SK-N-SH treated with all-trans-retinoic acid at 6 μM for 48 hours (cell line): ENCODE results near the gene TMED8.

Source experiments
- ATAC-seq: fragments of 200-7000 bp; cut with Tn5 transposase; 3 replicates; pipeline ENCODE4 v1.9.1; 2020; ENCODE audit warnings: mild to moderate bottlenecking, moderate library complexity
- ARNTL ChIP-seq: fragments of 450-650 bp; formaldehyde crosslinking; IDR thresholded peaks from 2 replicates; pipeline ENCODE4 v1.5.0; 2020; ENCODE audit warnings: low read depth, mild to moderate bottlenecking, moderate library complexity, borderline replicate concordance
- BACH2 ChIP-seq: fragments of 250-450 bp; sonication (Bioruptor Pico); IDR thresholded peaks from 2 replicates; pipeline ENCODE4 v1.9.0; 2021; ENCODE audit warnings: mild to moderate bottlenecking, borderline replicate concordance
- CSDC2 ChIP-seq: fragments of 250-450 bp; sonication (Bioruptor Pico); IDR thresholded peaks from 2 replicates; pipeline ENCODE4 v1.5.0; 2020; ENCODE audit warnings: mild to moderate bottlenecking, moderate library complexity
- ESRRG ChIP-seq: fragments of 250-450 bp; sonication (Bioruptor Pico); IDR thresholded peaks from 2 replicates; pipeline ENCODE4 v1.6.1; 2021; ENCODE audit warnings: mild to moderate bottlenecking
- GLIS3 ChIP-seq: fragments of 250-450 bp; sonication (Bioruptor Pico); IDR thresholded peaks from 2 replicates; pipeline ENCODE4 v1.5.0; 2020; ENCODE audit warnings: mild to moderate bottlenecking, moderate library complexity
- ISL1 ChIP-seq: fragments of 250-450 bp; sonication (Bioruptor Pico); IDR thresholded peaks from 2 replicates; pipeline ENCODE4 v2.1.2; 2022; ENCODE audit warnings: mild to moderate bottlenecking, moderate library complexity
- OSR1 ChIP-seq: fragments of 250-450 bp; sonication (Bioruptor Pico); IDR thresholded peaks from 2 replicates; pipeline ENCODE4 v1.8.0; 2022; ENCODE audit warnings: moderate library complexity, mild to moderate bottlenecking, inconsistent platforms
- PPARA ChIP-seq: fragments of 250-450 bp; sonication (Bioruptor Pico); IDR thresholded peaks from 2 replicates; pipeline ENCODE4 v1.5.0; 2020; ENCODE audit warnings: mild to moderate bottlenecking, borderline replicate concordance
- RARB ChIP-seq: fragments of 250-450 bp; sonication (Bioruptor Pico); IDR thresholded peaks from 2 replicates; pipeline ENCODE4 v1.8.0; 2021; ENCODE audit warnings: mild to moderate bottlenecking, moderate library complexity
- TCF4 ChIP-seq: fragments of 250-450 bp; sonication (Bioruptor Pico); IDR thresholded peaks from 2 replicates; pipeline ENCODE4 v1.8.0; 2021; ENCODE audit warnings: mild to moderate bottlenecking, moderate library complexity, borderline replicate concordance
- TOX ChIP-seq: fragments of 250-450 bp; sonication (Bioruptor Pico); IDR thresholded peaks from 2 replicates; pipeline ENCODE4 v1.8.0; 2021; ENCODE audit warnings: mild to moderate bottlenecking, moderate library complexity, borderline replicate concordance
- ZC3H10 ChIP-seq: fragments of 250-450 bp; sonication (Bioruptor Pico); IDR thresholded peaks from 2 replicates; pipeline ENCODE4 v1.5.1; 2021; ENCODE audit warnings: mild to moderate bottlenecking, moderate library complexity
- ZFP3 ChIP-seq: fragments of 250-450 bp; sonication (Bioruptor Pico); IDR thresholded peaks from 2 replicates; pipeline ENCODE4 v1.5.0; 2020; ENCODE audit warnings: mild to moderate bottlenecking, moderate library complexity
- ZFP30 ChIP-seq: fragments of 450-650 bp; formaldehyde crosslinking; IDR thresholded peaks from 2 replicates; pipeline ENCODE4 v1.5.0; 2022; ENCODE audit warnings: mild to moderate bottlenecking, moderate library complexity
- ZNF565 ChIP-seq: fragments of 450-650 bp; formaldehyde crosslinking; conservative IDR thresholded peaks from 2 replicates; pipeline ENCODE4 v1.5.0; 2020; ENCODE audit warnings: low read depth, mild to moderate bottlenecking, moderate library complexity
- ZNF70 ChIP-seq: fragments of 450-650 bp; formaldehyde crosslinking; IDR thresholded peaks from 2 replicates; pipeline ENCODE4 v1.5.0; 2020; ENCODE audit warnings: mild to moderate bottlenecking, moderate library complexity
- ZNF8 ChIP-seq: fragments of 450-650 bp; formaldehyde crosslinking; IDR thresholded peaks from 2 replicates; pipeline ENCODE4 v1.5.0; 2020; ENCODE audit warnings: mild to moderate bottlenecking, moderate library complexity
- TF ChIP-seq, protein P1 (sequence below): fragments of 250-450 bp; sonication (Bioruptor Pico); IDR thresholded peaks from 2 replicates; pipeline ENCODE4 v1.5.1; 2020; ENCODE audit warnings: low read depth, mild to moderate bottlenecking, moderate library complexity
- TF ChIP-seq, protein P2 (sequence below): fragments of 250-450 bp; sonication (Bioruptor Pico); IDR thresholded peaks from 2 replicates; pipeline ENCODE4 v1.5.0; 2020; ENCODE audit warnings: mild to moderate bottlenecking, moderate library complexity
- TF ChIP-seq, protein P3 (sequence below): fragments of 250-450 bp; sonication (Bioruptor Pico); IDR thresholded peaks from 2 replicates; pipeline ENCODE4 v1.8.0; 2020; ENCODE audit warnings: mild to moderate bottlenecking, moderate library complexity, borderline replicate concordance
- TF ChIP-seq, protein P4 (sequence below): fragments of 250-450 bp; sonication (Bioruptor Pico); IDR thresholded peaks from 2 replicates; pipeline ENCODE4 v1.5.1; 2021; ENCODE audit warnings: mild to moderate bottlenecking, moderate library complexity
- TF ChIP-seq, protein P5 (sequence below): fragments of 250-450 bp; sonication (Bioruptor Pico); IDR thresholded peaks from 2 replicates; pipeline ENCODE4 v1.8.0; 2021; ENCODE audit warnings: low read depth, mild to moderate bottlenecking, moderate library complexity, borderline replicate concordance

Gene TMED8

DNA sequence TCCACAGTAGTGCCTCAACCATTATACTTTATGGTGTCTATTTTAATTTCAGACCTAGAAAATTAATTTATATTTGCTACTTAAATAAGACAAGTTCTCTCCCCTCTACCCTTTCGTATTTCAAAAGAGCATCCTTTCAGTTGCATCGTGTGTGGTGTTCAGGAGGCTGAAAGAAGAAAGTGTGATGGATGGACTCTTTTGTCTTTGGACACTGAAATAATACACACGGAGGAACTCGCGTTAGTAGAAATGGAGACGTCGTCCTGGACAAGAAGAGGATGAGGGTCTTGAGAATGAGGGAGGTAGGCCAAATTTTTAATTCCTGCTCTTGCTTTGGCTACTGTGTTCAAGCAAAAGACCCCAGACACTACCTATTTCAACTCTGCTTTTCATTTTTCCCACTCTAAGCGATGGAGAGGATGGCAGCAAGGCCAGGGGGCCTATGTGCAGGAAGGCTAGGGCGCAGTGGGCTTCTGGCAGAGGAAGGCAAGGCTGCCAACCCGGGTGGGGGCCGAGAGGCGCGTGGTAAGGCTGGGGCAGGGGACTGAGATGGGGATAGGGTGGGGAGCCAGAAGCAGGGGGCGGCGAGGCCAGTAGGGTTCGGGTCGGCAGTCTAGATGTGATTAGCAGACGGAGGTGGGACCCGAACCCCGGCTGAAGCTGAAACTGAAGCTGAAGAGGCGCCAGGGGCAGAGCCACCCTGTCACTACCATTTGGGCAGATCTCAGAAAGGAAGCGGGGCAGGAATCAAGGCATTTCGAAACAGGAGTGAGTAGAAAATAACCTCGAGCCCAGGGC, 722 bp downstream of the TMED8 start:
- ATAC-seq: peak; percentile 26
- no peak for TF ChIP-seq RARB (CRISPR knock-in tag)
- TF ChIP-seq ZNF565 (CRISPR knock-in tag): no peak
- TF ChIP-seq ESRRG: no peak
- no peak for TF ChIP-seq ZNF8 (CRISPR knock-in tag)
- TF ChIP-seq GLIS3 (CRISPR knock-in tag): no peak

DNA sequence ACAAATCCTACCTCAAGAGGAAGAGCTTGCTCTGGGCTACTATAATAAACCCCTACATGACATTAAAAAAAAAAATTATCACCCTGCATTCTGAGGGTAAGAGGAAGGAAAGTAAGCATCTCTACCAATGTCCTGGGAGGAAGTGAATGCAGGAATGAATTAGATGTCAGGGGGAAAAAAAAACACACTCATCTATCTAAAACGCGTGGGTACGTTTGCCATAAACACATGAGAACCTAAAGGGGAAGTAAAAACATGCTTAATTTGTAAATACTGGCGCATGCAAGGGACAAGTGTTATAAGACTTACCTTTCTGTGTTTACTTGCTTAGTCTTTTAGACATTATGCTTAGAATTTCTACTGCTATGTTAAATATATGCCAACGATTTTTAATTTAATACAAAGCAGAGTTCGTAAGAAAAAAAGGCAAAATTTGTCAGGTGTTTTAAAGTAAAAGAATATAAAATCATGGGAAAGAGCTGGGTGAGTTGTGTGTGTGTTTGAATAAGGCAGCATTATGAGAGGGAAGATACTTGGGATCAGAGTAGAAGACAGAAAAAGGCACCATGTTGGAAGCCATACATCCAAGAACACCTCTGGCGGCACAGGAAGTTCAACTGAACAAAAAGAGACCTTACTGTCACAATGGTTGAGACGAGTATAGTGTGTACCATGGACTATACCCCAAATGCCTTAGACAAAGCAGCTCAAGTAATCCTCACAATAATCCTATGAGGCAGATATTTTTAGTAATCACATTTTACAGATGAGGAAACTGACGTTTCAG, 1.5 kb downstream of the TMED8 start:
- ATAC-seq: no peak
- TF ChIP-seq TOX (CRISPR knock-in tag) (no peak), TCF4 (CRISPR knock-in tag) (no peak), ZNF565 (CRISPR knock-in tag) (no peak), ISL1 (CRISPR knock-in tag) (no peak), OSR1 (CRISPR knock-in tag) (no peak), ZFP30 (no peak), BACH2 (CRISPR knock-in tag) (no peak), ZNF8 (CRISPR knock-in tag) (no peak), PPARA (CRISPR knock-in tag) (no peak), ZFP3 (no peak), GLIS3 (CRISPR knock-in tag) (no peak), ZC3H10 (CRISPR knock-in tag) (no peak), ESRRG (no peak), ZNF70 (CRISPR knock-in tag) (no peak)
- TF ChIP-seq, protein P1, sequence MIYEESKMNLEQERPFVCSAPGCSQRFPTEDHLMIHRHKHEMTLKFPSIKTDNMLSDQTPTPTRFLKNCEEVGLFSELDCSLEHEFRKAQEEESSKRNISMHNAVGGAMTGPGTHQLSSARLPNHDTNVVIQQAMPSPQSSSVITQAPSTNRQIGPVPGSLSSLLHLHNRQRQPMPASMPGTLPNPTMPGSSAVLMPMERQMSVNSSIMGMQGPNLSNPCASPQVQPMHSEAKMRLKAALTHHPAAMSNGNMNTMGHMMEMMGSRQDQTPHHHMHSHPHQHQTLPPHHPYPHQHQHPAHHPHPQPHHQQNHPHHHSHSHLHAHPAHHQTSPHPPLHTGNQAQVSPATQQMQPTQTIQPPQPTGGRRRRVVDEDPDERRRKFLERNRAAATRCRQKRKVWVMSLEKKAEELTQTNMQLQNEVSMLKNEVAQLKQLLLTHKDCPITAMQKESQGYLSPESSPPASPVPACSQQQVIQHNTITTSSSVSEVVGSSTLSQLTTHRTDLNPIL: no peak
- TF ChIP-seq, protein P2, sequence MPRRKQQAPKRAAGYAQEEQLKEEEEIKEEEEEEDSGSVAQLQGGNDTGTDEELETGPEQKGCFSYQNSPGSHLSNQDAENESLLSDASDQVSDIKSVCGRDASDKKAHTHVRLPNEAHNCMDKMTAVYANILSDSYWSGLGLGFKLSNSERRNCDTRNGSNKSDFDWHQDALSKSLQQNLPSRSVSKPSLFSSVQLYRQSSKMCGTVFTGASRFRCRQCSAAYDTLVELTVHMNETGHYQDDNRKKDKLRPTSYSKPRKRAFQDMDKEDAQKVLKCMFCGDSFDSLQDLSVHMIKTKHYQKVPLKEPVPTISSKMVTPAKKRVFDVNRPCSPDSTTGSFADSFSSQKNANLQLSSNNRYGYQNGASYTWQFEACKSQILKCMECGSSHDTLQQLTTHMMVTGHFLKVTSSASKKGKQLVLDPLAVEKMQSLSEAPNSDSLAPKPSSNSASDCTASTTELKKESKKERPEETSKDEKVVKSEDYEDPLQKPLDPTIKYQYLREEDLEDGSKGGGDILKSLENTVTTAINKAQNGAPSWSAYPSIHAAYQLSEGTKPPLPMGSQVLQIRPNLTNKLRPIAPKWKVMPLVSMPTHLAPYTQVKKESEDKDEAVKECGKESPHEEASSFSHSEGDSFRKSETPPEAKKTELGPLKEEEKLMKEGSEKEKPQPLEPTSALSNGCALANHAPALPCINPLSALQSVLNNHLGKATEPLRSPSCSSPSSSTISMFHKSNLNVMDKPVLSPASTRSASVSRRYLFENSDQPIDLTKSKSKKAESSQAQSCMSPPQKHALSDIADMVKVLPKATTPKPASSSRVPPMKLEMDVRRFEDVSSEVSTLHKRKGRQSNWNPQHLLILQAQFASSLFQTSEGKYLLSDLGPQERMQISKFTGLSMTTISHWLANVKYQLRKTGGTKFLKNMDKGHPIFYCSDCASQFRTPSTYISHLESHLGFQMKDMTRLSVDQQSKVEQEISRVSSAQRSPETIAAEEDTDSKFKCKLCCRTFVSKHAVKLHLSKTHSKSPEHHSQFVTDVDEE (CRISPR knock-in tag): no peak
- TF ChIP-seq, protein P3, sequence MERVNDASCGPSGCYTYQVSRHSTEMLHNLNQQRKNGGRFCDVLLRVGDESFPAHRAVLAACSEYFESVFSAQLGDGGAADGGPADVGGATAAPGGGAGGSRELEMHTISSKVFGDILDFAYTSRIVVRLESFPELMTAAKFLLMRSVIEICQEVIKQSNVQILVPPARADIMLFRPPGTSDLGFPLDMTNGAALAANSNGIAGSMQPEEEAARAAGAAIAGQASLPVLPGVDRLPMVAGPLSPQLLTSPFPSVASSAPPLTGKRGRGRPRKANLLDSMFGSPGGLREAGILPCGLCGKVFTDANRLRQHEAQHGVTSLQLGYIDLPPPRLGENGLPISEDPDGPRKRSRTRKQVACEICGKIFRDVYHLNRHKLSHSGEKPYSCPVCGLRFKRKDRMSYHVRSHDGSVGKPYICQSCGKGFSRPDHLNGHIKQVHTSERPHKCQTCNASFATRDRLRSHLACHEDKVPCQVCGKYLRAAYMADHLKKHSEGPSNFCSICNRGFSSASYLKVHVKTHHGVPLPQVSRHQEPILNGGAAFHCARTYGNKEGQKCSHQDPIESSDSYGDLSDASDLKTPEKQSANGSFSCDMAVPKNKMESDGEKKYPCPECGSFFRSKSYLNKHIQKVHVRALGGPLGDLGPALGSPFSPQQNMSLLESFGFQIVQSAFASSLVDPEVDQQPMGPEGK (CRISPR knock-in tag): no peak
- TF ChIP-seq, protein P4, sequence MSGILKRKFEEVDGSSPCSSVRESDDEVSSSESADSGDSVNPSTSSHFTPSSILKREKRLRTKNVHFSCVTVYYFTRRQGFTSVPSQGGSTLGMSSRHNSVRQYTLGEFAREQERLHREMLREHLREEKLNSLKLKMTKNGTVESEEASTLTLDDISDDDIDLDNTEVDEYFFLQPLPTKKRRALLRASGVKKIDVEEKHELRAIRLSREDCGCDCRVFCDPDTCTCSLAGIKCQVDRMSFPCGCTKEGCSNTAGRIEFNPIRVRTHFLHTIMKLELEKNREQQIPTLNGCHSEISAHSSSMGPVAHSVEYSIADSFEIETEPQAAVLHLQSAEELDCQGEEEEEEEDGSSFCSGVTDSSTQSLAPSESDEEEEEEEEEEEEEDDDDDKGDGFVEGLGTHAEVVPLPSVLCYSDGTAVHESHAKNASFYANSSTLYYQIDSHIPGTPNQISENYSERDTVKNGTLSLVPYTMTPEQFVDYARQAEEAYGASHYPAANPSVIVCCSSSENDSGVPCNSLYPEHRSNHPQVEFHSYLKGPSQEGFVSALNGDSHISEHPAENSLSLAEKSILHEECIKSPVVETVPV (CRISPR knock-in tag): no peak

DNA sequence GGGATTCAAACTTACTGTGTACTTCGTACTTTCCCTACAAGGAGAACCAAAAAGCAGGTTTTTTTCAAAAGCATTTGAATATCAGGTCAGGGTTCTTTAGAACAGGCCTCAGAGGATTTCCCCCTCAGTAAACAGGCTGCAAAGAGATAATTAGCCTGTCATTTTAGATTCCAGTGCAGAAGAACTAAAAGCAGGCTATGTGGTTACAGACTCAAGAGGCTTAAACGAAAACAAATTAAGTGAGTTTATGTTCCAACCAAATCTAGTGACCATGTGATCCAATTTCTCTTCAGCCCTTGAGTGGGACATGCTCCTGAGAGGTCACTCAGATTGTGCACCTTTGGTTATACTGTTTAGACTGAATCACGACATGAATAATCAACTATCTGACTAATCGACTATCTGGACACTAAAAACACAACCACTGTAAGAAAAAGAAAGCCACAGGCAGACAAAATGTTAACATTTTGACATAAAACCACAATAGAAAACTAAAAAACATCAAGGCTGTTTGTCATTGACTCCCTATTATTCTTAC, 4.5 kb downstream of the TMED8 start:
- TF ChIP-seq OSR1 (CRISPR knock-in tag): no peak
- TF ChIP-seq CSDC2 (CRISPR knock-in tag): no peak
- TF ChIP-seq, protein P4 (CRISPR knock-in tag): no peak
- no peak for TF ChIP-seq PPARA (CRISPR knock-in tag)
- TF ChIP-seq TOX (CRISPR knock-in tag): no peak
- TF ChIP-seq TCF4 (CRISPR knock-in tag): no peak
- no peak for TF ChIP-seq ARNTL
- no peak for TF ChIP-seq ESRRG
- no peak for TF ChIP-seq ZC3H10 (CRISPR knock-in tag)
- TF ChIP-seq, protein P5, sequence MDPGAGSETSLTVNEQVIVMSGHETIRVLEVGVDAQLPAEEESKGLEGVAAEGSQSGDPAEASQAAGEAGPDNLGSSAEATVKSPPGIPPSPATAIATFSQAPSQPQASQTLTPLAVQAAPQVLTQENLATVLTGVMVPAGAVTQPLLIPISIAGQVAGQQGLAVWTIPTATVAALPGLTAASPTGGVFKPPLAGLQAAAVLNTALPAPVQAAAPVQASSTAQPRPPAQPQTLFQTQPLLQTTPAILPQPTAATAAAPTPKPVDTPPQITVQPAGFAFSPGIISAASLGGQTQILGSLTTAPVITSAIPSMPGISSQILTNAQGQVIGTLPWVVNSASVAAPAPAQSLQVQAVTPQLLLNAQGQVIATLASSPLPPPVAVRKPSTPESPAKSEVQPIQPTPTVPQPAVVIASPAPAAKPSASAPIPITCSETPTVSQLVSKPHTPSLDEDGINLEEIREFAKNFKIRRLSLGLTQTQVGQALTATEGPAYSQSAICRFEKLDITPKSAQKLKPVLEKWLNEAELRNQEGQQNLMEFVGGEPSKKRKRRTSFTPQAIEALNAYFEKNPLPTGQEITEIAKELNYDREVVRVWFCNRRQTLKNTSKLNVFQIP (CRISPR knock-in tag): no peak
- no peak for TF ChIP-seq ISL1 (CRISPR knock-in tag)
- no peak for TF ChIP-seq ZNF70 (CRISPR knock-in tag)
- TF ChIP-seq ZFP3: no peak
- no peak for ATAC-seq
